Left kidney (tissue), 8 donors: Measurements from ENCODE around the gene STC2. TPM values are rescaled to one million over a fixed set of nuclear protein-coding genes. Genes with fewer than 3 reads are reported as not detected.
"Not testable (repeated sequence)": the region's sequence is repeated elsewhere in the genome, so short reads cannot be mapped to it uniquely, and the experiment has no call there.

Source experiments
- DNase-seq: peaks from one replicate; pipeline ENCODE4 v3.0.0-alpha.2; 2013
- long read RNA-seq, 8 donors: transcript quantifications; one replicate each; lab custom pipeline, GENCODE V29; 2026
- polyA plus RNA-seq: library from polyadenylated mRNA; unstranded; fragments of 120-200 nt; gene quantifications from one replicate; pipeline ENCODE4 v1.2.1, GENCODE V29; 2013; ENCODE audit not compliant: insufficient read length

Gene STC2
- 1.8 TPM for polyA plus RNA-seq
- long read RNA-seq, donor 1, full-length matches to known transcripts, result 2 of 2 reads
- long read RNA-seq, donor 1, partial matches to known transcripts, result 0 of 2 reads
- long read RNA-seq, donor 1, other reads (novel, unspliced or antisense), result 0 of 2 reads
- long read RNA-seq, donor 2, full-length matches to known transcripts, result 1 of 1 reads
- long read RNA-seq, donor 2, partial matches to known transcripts, result 0 of 1 reads
- long read RNA-seq, donor 2, other reads (novel, unspliced or antisense), result 0 of 1 reads
- long read RNA-seq, donor 3, full-length matches to known transcripts, result 2 of 2 reads
- long read RNA-seq, donor 3, partial matches to known transcripts, result 0 of 2 reads
- long read RNA-seq, donor 3, other reads (novel, unspliced or antisense), result 0 of 2 reads
- long read RNA-seq, donor 4, result 0 reads
- long read RNA-seq, donor 5, full-length matches to known transcripts, result 2 of 2 reads
- long read RNA-seq, donor 5, partial matches to known transcripts, result 0 of 2 reads
- long read RNA-seq, donor 5, other reads (novel, unspliced or antisense), result 0 of 2 reads
- long read RNA-seq, donor 6, full-length matches to known transcripts, result 4 of 4 reads
- long read RNA-seq, donor 6, partial matches to known transcripts, result 0 of 4 reads
- long read RNA-seq, donor 6, other reads (novel, unspliced or antisense), result 0 of 4 reads
- long read RNA-seq, donor 7, full-length matches to known transcripts, result 2 of 2 reads
- long read RNA-seq, donor 7, partial matches to known transcripts, result 0 of 2 reads
- long read RNA-seq, donor 7, other reads (novel, unspliced or antisense), result 0 of 2 reads
- long read RNA-seq, donor 8, result 0 reads

GRCh38 chr5:173327948-173328843 lies at the start of gene STC2:
STC2 (minus strand) TSS chr5:173328414; CDS start chr5:173328193, 221 bp downstream.
- DNase-seq, result peak; percentile 79

GRCh38 chr5:173371400-173371799 lies 43.2 kb upstream of the STC2 start:
- DNase-seq, result no peak

- not testable (repeated sequence) for DNase-seq
Measured at GRCh38 chr5:173363406-173363805, 35.2 kb upstream of the STC2 start.

- DNase-seq, result no peak
Measured at GRCh38 chr5:173355561-173355960, 27.3 kb upstream of the STC2 start.

- DNase-seq, result no peak
Measured at GRCh38 chr5:173354645-173355044, 26.4 kb upstream of the STC2 start.

- DNase-seq, result no peak
Measured at GRCh38 chr5:173352366-173353349, 24.4 kb upstream of the STC2 start.

- no peak for DNase-seq
Measured at GRCh38 chr5:173342813-173343755, 14.9 kb upstream of the STC2 start.

- DNase-seq, result no peak
Measured at GRCh38 chr5:173341961-173342430, 13.8 kb upstream of the STC2 start.

GRCh38 chr5:173340984-173341383 lies 12.8 kb upstream of the STC2 start:
- no peak for DNase-seq

GRCh38 chr5:173340451-173340850 lies 12.2 kb upstream of the STC2 start:
- no peak for DNase-seq

- no peak for DNase-seq
Measured at GRCh38 chr5:173339286-173339685, 11.1 kb upstream of the STC2 start.

GRCh38 chr5:173338380-173339015 lies 10.3 kb upstream of the STC2 start:
- no peak for DNase-seq

GRCh38 chr5:173334808-173335207 lies 6.6 kb upstream of the STC2 start:
- DNase-seq, result no peak

GRCh38 chr5:173333925-173334661 lies 5.9 kb upstream of the STC2 start:
- no peak for DNase-seq

- no peak for DNase-seq
Measured at GRCh38 chr5:173331956-173332479, 3.8 kb upstream of the STC2 start.

GRCh38 chr5:173331287-173331686 lies 3.1 kb upstream of the STC2 start:
- no peak for DNase-seq

GRCh38 chr5:173330338-173331206 lies 2.4 kb upstream of the STC2 start:
- DNase-seq, result no peak
